Large intestine (tissue), 3 donors: ENCODE data around the gene GABARAPL1. TPM values are rescaled to one million over a fixed set of nuclear protein-coding genes. Genes with fewer than 3 reads are reported as not detected.
"Not testable (repeated sequence)": the region's sequence is repeated elsewhere in the genome, so short reads cannot be mapped to it uniquely, and the experiment has no call there.

Source experiments
- DNase-seq, 2 donors: peaks; one replicate each; pipeline versions ENCODE4 v3.0.0 to v3.0.0-alpha.2; 2013
- H3K27ac ChIP-seq: one replicate; pipeline ENCODE4 v1.5.1; 2013; ENCODE audit warnings: low read length
- H3K27me3 ChIP-seq: 2 replicates; pipeline ENCODE4 v1.6.1; 2013; ENCODE audit warnings: low read length; ENCODE audit not compliant: control insufficient read depth, insufficient read depth
- H3K36me3 ChIP-seq: 2 replicates; pipeline ENCODE4 v1.6.1; 2013; ENCODE audit warnings: low read length; ENCODE audit not compliant: control insufficient read depth, insufficient read depth
- H3K4me1 ChIP-seq: one replicate; pipeline ENCODE4 v1.6.1; 2013; ENCODE audit warnings: low read length; ENCODE audit not compliant: control insufficient read depth, insufficient read depth
- H3K4me3 ChIP-seq: one replicate; pipeline ENCODE4 v1.5.1; 2013; ENCODE audit warnings: low read length
- H3K9me3 ChIP-seq: one replicate; pipeline ENCODE4 v1.6.1; 2013; ENCODE audit warnings: mild to moderate bottlenecking, low read depth, low read length, moderate library complexity; ENCODE audit not compliant: control insufficient read depth
- WGBS: methylation state at CpG from one replicate; pipeline ENCODE4 v1.1.5; 2013; ENCODE audit warnings: low lambda C conversion rate; ENCODE audit not compliant: insufficient coverage; 5-methylcytosine and 5-hydroxymethylcytosine counted together
- polyA plus RNA-seq: library from polyadenylated mRNA; unstranded; fragments of 120-200 nt; gene quantifications from one replicate; pipeline ENCODE4 v1.2.1, GENCODE V29; 2013

Gene GABARAPL1
- polyA plus RNA-seq, 1 donor: 55.0 TPM

GRCh38 chr12:10194160-10194670 is 18.5 kb upstream of the GABARAPL1 start:
- Histone ChIP-seq H3K9me3 (no peaks in the 10 kb centered on the region), H3K27me3 (no peaks in the 10 kb centered on the region), H3K36me3 (no peaks in the 10 kb centered on the region), H3K4me3 (no peak overlapping the region), H3K27ac (no peak overlapping the region), H3K4me1 (no peaks in the 10 kb centered on the region)
- DNase-seq: no peak
- no CpG with 5 or more reads among the region's 3 CpGs for WGBS

GRCh38 chr12:10196210-10196609 is 16.5 kb upstream of the GABARAPL1 start:
- H3K9me3 ChIP-seq: no peaks in the 10 kb centered on the region
- no CpG with 5 or more reads among the region's 10 CpGs for WGBS
- H3K27me3 ChIP-seq: no peaks in the 10 kb centered on the region
- no peak for DNase-seq
- H3K4me3 ChIP-seq: no peak overlapping the region
- no peaks in the 10 kb centered on the region for H3K4me1 ChIP-seq
- no peak overlapping the region for H3K27ac ChIP-seq
- no peaks in the 10 kb centered on the region for H3K36me3 ChIP-seq

- no peaks in the 10 kb centered on the region for H3K4me1 ChIP-seq
- no peaks in the 10 kb centered on the region for H3K27me3 ChIP-seq
- 100% methylated on average over 1 of the region's 5 CpGs for WGBS
- H3K9me3 ChIP-seq: no peaks in the 10 kb centered on the region
- H3K4me3 ChIP-seq: no peak overlapping the region
- H3K27ac ChIP-seq: no peak overlapping the region
- no peaks in the 10 kb centered on the region for H3K36me3 ChIP-seq
- DNase-seq: no peak
These were observed 14.8 kb upstream of the GABARAPL1 start for GRCh38 chr12:10197879-10198278.

GRCh38 chr12:10204495-10204894 is 8.2 kb upstream of the GABARAPL1 start:
- not testable (repeated sequence) for DNase-seq, H3K27me3 ChIP-seq, H3K4me3 ChIP-seq, H3K36me3 ChIP-seq, H3K27ac ChIP-seq, H3K9me3 ChIP-seq, H3K4me1 ChIP-seq
- no CpG with 5 or more reads among the region's 2 CpGs for WGBS

GRCh38 chr12:10205220-10205807 is 7.4 kb upstream of the GABARAPL1 start:
- H3K27ac ChIP-seq: no peak overlapping the region
- 80% methylated on average over 1 of the region's 3 CpGs for WGBS

GRCh38 chr12:10207136-10207535 is 5.5 kb upstream of the GABARAPL1 start:
- no peaks in the 10 kb centered on the region for H3K4me1 ChIP-seq
- DNase-seq: no peak
- H3K9me3 ChIP-seq: no peaks in the 10 kb centered on the region
- no peak overlapping the region for H3K27ac ChIP-seq
- no peak overlapping the region for H3K4me3 ChIP-seq
- 67% methylated on average over 1 of the region's 2 CpGs for WGBS
- H3K27me3 ChIP-seq: no peaks in the 10 kb centered on the region
- no peaks in the 10 kb centered on the region for H3K36me3 ChIP-seq

More at GRCh38 chr12:10205220-10205807, 7.4 kb upstream of the GABARAPL1 start:
- no peak overlapping the region for H3K4me3 ChIP-seq
- no peaks in the 10 kb centered on the region for H3K36me3 ChIP-seq
- no peak for DNase-seq
- H3K4me1 ChIP-seq: no peaks in the 10 kb centered on the region
- no peaks in the 10 kb centered on the region for H3K9me3 ChIP-seq
- H3K27me3 ChIP-seq: no peaks in the 10 kb centered on the region

- H3K4me3 ChIP-seq: no peak overlapping the region
- no peak for DNase-seq
- no peaks in the 10 kb centered on the region for H3K36me3 ChIP-seq
- 94% methylated on average over 2 of the region's 15 CpGs for WGBS
- no peaks in the 10 kb centered on the region for H3K27me3 ChIP-seq
- no peak overlapping the region for H3K27ac ChIP-seq
- no peaks in the 10 kb centered on the region for H3K9me3 ChIP-seq
- peaks cover 12% of the 10 kb centered on the region for H3K4me1 ChIP-seq
These were observed 2.5 kb upstream of the GABARAPL1 start for GRCh38 chr12:10210225-10210624.

GRCh38 chr12:10211101-10211939 is 1.4 kb upstream of the GABARAPL1 start:
- H3K27me3 ChIP-seq: no peaks in the 10 kb centered on the region
- peak overlapping the region; percentile 99 for H3K27ac ChIP-seq
- peaks cover 12% of the 10 kb centered on the region for H3K4me1 ChIP-seq
- no peak for DNase-seq
- WGBS: 100% methylated on average over 2 of the region's 25 CpGs
- H3K9me3 ChIP-seq: no peaks in the 10 kb centered on the region
- H3K4me3 ChIP-seq: no peak overlapping the region
- H3K36me3 ChIP-seq: no peaks in the 10 kb centered on the region

- WGBS: no CpG with 5 or more reads among the region's 40 CpGs
- H3K27me3 ChIP-seq: no peaks in the 10 kb centered on the region
- H3K36me3 ChIP-seq: no peaks in the 10 kb centered on the region
- H3K4me1 ChIP-seq: peaks cover 12% of the 10 kb centered on the region
- H3K4me3 ChIP-seq: peak overlapping the region; percentile 89
- peak overlapping the region; percentile 99 for H3K27ac ChIP-seq
- no peaks in the 10 kb centered on the region for H3K9me3 ChIP-seq
- peak; percentile 99 to 100 for DNase-seq
These were observed 538 bp upstream of the GABARAPL1 start for GRCh38 chr12:10211940-10212738.
